GM23338 (cell line): ENCODE data around the gene TIE1. TPM values are rescaled to one million over a fixed set of nuclear protein-coding genes. Genes with fewer than 3 reads are reported as not detected.
A peak's percentile ranks its signal among the peaks of the same experiment; 100 is the strongest.

Source experiments
- ATAC-seq: fragments of 200-7000 bp; cut with Tn5 transposase; 3 replicates; pipeline ENCODE4 v1.9.1; 2020
- DNase-seq: peaks from one replicate; pipeline ENCODE4 v3.0.0-alpha.2; 2015; ENCODE audit warnings: low spot score
- H2AFZ ChIP-seq: fragments of 200-600 bp; sonication (generic); 2 replicates; pipeline ENCODE4 v1.8.0; 2016; ENCODE audit warnings: antibody characterized with exemption, mild to moderate bottlenecking, moderate library complexity
- H3F3A ChIP-seq: fragments of 200-600 bp; sonication (generic); replicated peaks from 2 replicates; pipeline ENCODE4 v1.8.0; 2017; ENCODE audit warnings: antibody characterized with exemption, mixed run types, low read depth
- H3K27ac ChIP-seq: fragments of 200-600 bp; sonication (generic); 2 replicates; pipeline ENCODE4 v1.6.1; 2016; ENCODE audit warnings: low read depth
- H3K27me3 ChIP-seq: fragments of 200-600 bp; sonication (generic); 2 replicates; pipeline ENCODE4 v1.8.0; 2016; ENCODE audit warnings: mild to moderate bottlenecking, mixed run types, moderate library complexity; ENCODE audit not compliant: insufficient read depth
- H3K36me3 ChIP-seq: fragments of 200-600 bp; sonication (generic); 2 replicates; pipeline ENCODE4 v1.8.0; 2016; ENCODE audit warnings: mild to moderate bottlenecking; ENCODE audit not compliant: insufficient read depth
- H3K4me1 ChIP-seq: fragments of 200-600 bp; sonication (generic); 2 replicates; pipeline ENCODE4 v1.8.0; 2016; ENCODE audit warnings: mild to moderate bottlenecking, moderate library complexity; ENCODE audit not compliant: insufficient read depth
- H3K4me2 ChIP-seq: fragments of 200-600 bp; sonication (generic); 2 replicates; pipeline ENCODE4 v1.7.1; 2017; ENCODE audit warnings: mixed run types
- H3K4me3 ChIP-seq: fragments of 200-600 bp; sonication (generic); 2 replicates; pipeline ENCODE4 v1.6.1; 2016; ENCODE audit warnings: mixed run types
- H3K79me2 ChIP-seq: fragments of 200-600 bp; sonication (generic); replicated peaks from 2 replicates; pipeline ENCODE4 v1.8.0; 2017; ENCODE audit warnings: mild to moderate bottlenecking; ENCODE audit not compliant: insufficient read depth
- H3K9me2 ChIP-seq: fragments of 200-600 bp; sonication (generic); 2 replicates; pipeline ENCODE4 v1.8.0; 2017; ENCODE audit not compliant: insufficient read depth
- H4K20me1 ChIP-seq: fragments of 200-600 bp; sonication (generic); replicated peaks from 2 replicates; pipeline ENCODE4 v1.8.0; 2017; ENCODE audit warnings: mild to moderate bottlenecking; ENCODE audit not compliant: insufficient read depth
- H3K27ac Mint-ChIP-seq: 2 replicates; pipeline ENCODE4 v1.8.0; 2020; ENCODE audit warnings: inconsistent platforms, mild to moderate bottlenecking, moderate library complexity, mixed read lengths
- H3K27me3 Mint-ChIP-seq: 3 replicates; pipeline ENCODE4 v1.8.0; 2022; ENCODE audit warnings: low read depth, mild to moderate bottlenecking, moderate library complexity, mixed read lengths, inconsistent platforms; ENCODE audit not compliant: insufficient read depth, poor library complexity
- H3K36me3 Mint-ChIP-seq: 3 replicates; pipeline ENCODE4 v1.8.0; 2021; ENCODE audit warnings: low read depth, mild to moderate bottlenecking, inconsistent platforms, moderate library complexity, mixed read lengths
- H3K4me1 Mint-ChIP-seq: 3 replicates; pipeline ENCODE4 v1.8.0; 2020; ENCODE audit warnings: mild to moderate bottlenecking, inconsistent platforms, mixed read lengths
- H3K4me3 Mint-ChIP-seq: 3 replicates; pipeline ENCODE4 v1.8.0; 2021; ENCODE audit warnings: moderate library complexity, mild to moderate bottlenecking, inconsistent platforms, mixed read lengths
- H3K9me3 Mint-ChIP-seq: 3 replicates; pipeline ENCODE4 v1.8.0; 2020; ENCODE audit warnings: moderate library complexity, mild to moderate bottlenecking, inconsistent platforms, mixed read lengths
- CREB1 ChIP-seq: fragments of 250-450 bp; sonication (Bioruptor Pico); IDR thresholded peaks from 2 replicates; pipeline ENCODE4 v1.5.0; 2020; ENCODE audit warnings: low read depth, mild to moderate bottlenecking, moderate library complexity
- EZH2phosphoT487 ChIP-seq: fragments of 200-600 bp; sonication (generic); IDR thresholded peaks from one replicate; pipeline ENCODE4 v1.8.1; 2018; ENCODE audit warnings: antibody characterized with exemption; ENCODE audit not compliant: unreplicated experiment
- JUNB ChIP-seq: IDR thresholded peaks from one replicate; pipeline ENCODE4 v1.6.1; 2016; ENCODE audit warnings: antibody characterized with exemption; ENCODE audit not compliant: unreplicated experiment
- POLR2AphosphoS5 ChIP-seq: IDR thresholded peaks from 2 replicates; pipeline ENCODE4 v1.6.1; 2016; ENCODE audit warnings: antibody characterized with exemption, low read depth
- REST ChIP-seq: IDR thresholded peaks from one replicate; pipeline ENCODE4 v1.6.1; 2018; ENCODE audit warnings: antibody characterized with exemption; ENCODE audit not compliant: unreplicated experiment
- STAT1 ChIP-seq: IDR thresholded peaks from one replicate; pipeline ENCODE4 v1.6.1; 2016; ENCODE audit warnings: antibody characterized with exemption; ENCODE audit not compliant: unreplicated experiment
- ZNF331 ChIP-seq: fragments of 250-450 bp; sonication (Bioruptor Pico); IDR thresholded peaks from 2 replicates; pipeline ENCODE4 v1.5.0; 2020; ENCODE audit warnings: low read depth, mild to moderate bottlenecking, moderate library complexity
- ZNF462 ChIP-seq: fragments of 250-450 bp; sonication (Bioruptor Pico); IDR thresholded peaks from 2 replicates; pipeline ENCODE4 v1.5.0; 2020; ENCODE audit warnings: mild to moderate bottlenecking, moderate library complexity
- polyA plus RNA-seq: library from polyadenylated mRNA; unstranded; fragments of >200 nt; fragmentation: Nextera tagmentation; extraction: Ambion mirVana; gene quantifications from 2 replicates; pipeline ENCODE4 v1.2.1, GENCODE V29; 2016
- total RNA-seq: library from RNA; depleted of rRNA; stranded (reverse); fragments of >200 nt; shearing (Covaris generic); gene quantifications from 2 replicates; pipeline ENCODE4 v1.2.3, GENCODE V29; 2014

TIE1 gene
- total and polyA plus RNA-seq, 2 experiments from 2014 or later: 0.37 to 2.3 TPM

- H4K20me1 ChIP-seq: no peaks in the 10 kb centered on the region
- no peak overlapping the region for H3K4me2 ChIP-seq
- H2AFZ ChIP-seq: no peak overlapping the region
- H3K27me3 Mint-ChIP-seq: peaks cover 7% of the 10 kb centered on the region
- TF ChIP-seq CREB1 (CRISPR knock-in tag) (no peak), ZNF331 (CRISPR knock-in tag) (no peak)
- H3K27me3 ChIP-seq: no peaks in the 10 kb centered on the region
- ATAC-seq (no peak), DNase-seq (peak; percentile 36)
- peaks cover 2% of the 10 kb centered on the region; the same call in 1 of the 2 replicates for H3K36me3 ChIP-seq
- 0 out of 2 replicates have a peak, but pooled peaks cover 5% of the 10 kb centered on the region for H3F3A ChIP-seq
- peaks cover 40% of the 10 kb centered on the region for H3K9me3 Mint-ChIP-seq
- 0 out of 2 replicates have a peak, but pooled peaks cover 3% of the 10 kb centered on the region for H3K79me2 ChIP-seq
- H3K27ac Mint-ChIP-seq: no peak overlapping the region
- no peaks in the 10 kb centered on the region for H3K9me2 ChIP-seq
- H3K4me1 Mint-ChIP-seq: peaks cover 26% of the 10 kb centered on the region
- no peak overlapping the region for H3K4me3 Mint-ChIP-seq
- H3K4me1 ChIP-seq: peaks cover 16% of the 10 kb centered on the region
- peaks cover 20% of the 10 kb centered on the region for H3K36me3 Mint-ChIP-seq
- H3K4me3 ChIP-seq: no peak overlapping the region
- no peak overlapping the region for H3K27ac ChIP-seq
Observed at GRCh38 chr1:43267291-43267805, 33.4 kb upstream of the TIE1 start.

- Mint-ChIP-seq H3K4me3 (no peak overlapping the region), H3K9me3 (peaks cover 34% of the 10 kb centered on the region), H3K36me3 (peaks cover 16% of the 10 kb centered on the region), H3K4me1 (peaks cover 26% of the 10 kb centered on the region), H3K27ac (no peak overlapping the region), H3K27me3 (peaks cover 7% of the 10 kb centered on the region)
- Histone ChIP-seq H3K79me2 (0 out of 2 replicates have a peak, but pooled peaks cover 3% of the 10 kb centered on the region), H3K9me2 (no peaks in the 10 kb centered on the region), H2AFZ (no peak overlapping the region), H3K27ac (no peak overlapping the region), H3K27me3 (no peaks in the 10 kb centered on the region), H3K4me1 (peaks cover 16% of the 10 kb centered on the region), H4K20me1 (no peaks in the 10 kb centered on the region), H3F3A (0 out of 2 replicates have a peak, but pooled peaks cover 5% of the 10 kb centered on the region), H3K36me3 (no peaks in the 10 kb centered on the region), H3K4me3 (no peak overlapping the region), H3K4me2 (no peak overlapping the region)
- DNase-seq (no peak), ATAC-seq (no peak)
- TF ChIP-seq POLR2AphosphoS5 (no peak), CREB1 (CRISPR knock-in tag) (no peak), ZNF462 (CRISPR knock-in tag) (no peak), EZH2phosphoT487 (no peak), REST (no peak), STAT1 (no peak), JUNB (no peak)
Observed at GRCh38 chr1:43267818-43268425, 32.9 kb upstream of the TIE1 start.
